HEK293 (cell line): Measurements from ENCODE around the gene ZNF394.
A peak's percentile ranks its signal among the peaks of the same experiment; 100 is the strongest.

Experiments used
- GLI2 ChIP-seq: fragments of 450-650 bp; formaldehyde crosslinking; IDR thresholded peaks from 2 replicates; pipeline ENCODE4; 2017; ENCODE audit warnings: missing biosample characterization, missing genetic modification characterization, low read depth, borderline replicate concordance
- OVOL3 ChIP-seq: fragments of 450-650 bp; formaldehyde crosslinking; IDR thresholded peaks from 2 replicates; pipeline ENCODE4 v1.5.1; 2016; ENCODE audit warnings: missing biosample characterization, missing genetic modification characterization
- RBAK ChIP-seq: fragments of 450-650 bp; formaldehyde crosslinking; IDR thresholded peaks from 2 replicates; pipeline ENCODE4 v1.5.1; 2016; ENCODE audit warnings: missing biosample characterization, missing genetic modification characterization
- YY1 ChIP-seq: fragments of 450-650 bp; formaldehyde crosslinking; IDR thresholded peaks from 2 replicates; pipeline ENCODE4 v1.5.1; 2018; ENCODE audit warnings: missing biosample characterization, missing genetic modification characterization
- ZBTB7A ChIP-seq: fragments of 450-650 bp; formaldehyde crosslinking; IDR thresholded peaks from 2 replicates; pipeline ENCODE4 v1.5.1; 2016; ENCODE audit warnings: low read depth, missing biosample characterization, missing genetic modification characterization
- ZNF132 ChIP-seq: fragments of 450-650 bp; formaldehyde crosslinking; IDR thresholded peaks from 2 replicates; pipeline ENCODE4 v1.5.1; 2017; ENCODE audit warnings: missing biosample characterization, missing genetic modification characterization, borderline replicate concordance
- ZNF146 ChIP-seq: fragments of 450-650 bp; formaldehyde crosslinking; IDR thresholded peaks from 2 replicates; pipeline ENCODE4 v1.5.1; 2016; ENCODE audit warnings: missing biosample characterization, missing genetic modification characterization
- ZNF155 ChIP-seq: fragments of 450-650 bp; formaldehyde crosslinking; IDR thresholded peaks from 2 replicates; pipeline ENCODE4 v1.5.1; 2016; ENCODE audit warnings: missing biosample characterization, missing genetic modification characterization
- ZNF157 ChIP-seq: fragments of 450-650 bp; formaldehyde crosslinking; IDR thresholded peaks from 2 replicates; pipeline ENCODE4 v1.5.1; 2016; ENCODE audit warnings: missing biosample characterization, missing genetic modification characterization
- ZNF214 ChIP-seq: fragments of 450-650 bp; formaldehyde crosslinking; IDR thresholded peaks from 2 replicates; pipeline ENCODE4 v1.5.1; 2017; ENCODE audit warnings: missing biosample characterization, mild to moderate bottlenecking, missing genetic modification characterization, borderline replicate concordance
- ZNF23 ChIP-seq: fragments of 450-650 bp; formaldehyde crosslinking; IDR thresholded peaks from 2 replicates; pipeline ENCODE4 v1.5.1; 2016; ENCODE audit warnings: missing biosample characterization, missing genetic modification characterization, borderline replicate concordance
- ZNF239 ChIP-seq: fragments of 450-650 bp; formaldehyde crosslinking; IDR thresholded peaks from 2 replicates; pipeline ENCODE4 v1.5.1; 2016; ENCODE audit warnings: missing biosample characterization, missing genetic modification characterization
- ZNF24 ChIP-seq: fragments of 450-650 bp; formaldehyde crosslinking; IDR thresholded peaks from 2 replicates; pipeline ENCODE4 v1.5.1; 2016; ENCODE audit warnings: missing biosample characterization, missing genetic modification characterization
- ZNF302 ChIP-seq: fragments of 450-650 bp; formaldehyde crosslinking; IDR thresholded peaks from 2 replicates; pipeline ENCODE4 v1.5.1; 2016; ENCODE audit warnings: missing biosample characterization, missing genetic modification characterization, low read depth
- ZNF311 ChIP-seq: fragments of 450-650 bp; formaldehyde crosslinking; IDR thresholded peaks from 2 replicates; pipeline ENCODE4 v1.5.1; 2017; ENCODE audit warnings: missing biosample characterization, missing genetic modification characterization, borderline replicate concordance
- ZNF350 ChIP-seq: fragments of 450-650 bp; formaldehyde crosslinking; IDR thresholded peaks from 2 replicates; pipeline ENCODE4 v1.5.0; 2017; ENCODE audit warnings: missing biosample characterization, mild to moderate bottlenecking, missing genetic modification characterization
- ZNF404 ChIP-seq: fragments of 450-650 bp; formaldehyde crosslinking; IDR thresholded peaks from 2 replicates; pipeline ENCODE4 v1.5.1; 2017; ENCODE audit warnings: missing biosample characterization, missing genetic modification characterization
- ZNF423 ChIP-seq: fragments of 450-650 bp; formaldehyde crosslinking; IDR thresholded peaks from 2 replicates; pipeline ENCODE4 v1.5.1; 2016; ENCODE audit warnings: missing biosample characterization, missing genetic modification characterization
- ZNF514 ChIP-seq: fragments of 450-650 bp; formaldehyde crosslinking; IDR thresholded peaks from 2 replicates; pipeline ENCODE4 v1.5.1; 2016; ENCODE audit warnings: missing biosample characterization, missing genetic modification characterization
- ZNF623 ChIP-seq: fragments of 450-650 bp; formaldehyde crosslinking; IDR thresholded peaks from 2 replicates; pipeline ENCODE4 v1.5.1; 2016; ENCODE audit warnings: missing biosample characterization, missing genetic modification characterization
- ZNF707 ChIP-seq: fragments of 450-650 bp; formaldehyde crosslinking; IDR thresholded peaks from 2 replicates; pipeline ENCODE4 v1.5.1; 2016; ENCODE audit warnings: missing biosample characterization, missing genetic modification characterization
- ZNF776 ChIP-seq: fragments of 450-650 bp; formaldehyde crosslinking; IDR thresholded peaks from 2 replicates; pipeline ENCODE4 v1.5.0; 2017; ENCODE audit warnings: missing biosample characterization, missing genetic modification characterization, borderline replicate concordance
- ZNF843 ChIP-seq: fragments of 450-650 bp; formaldehyde crosslinking; IDR thresholded peaks from 2 replicates; pipeline ENCODE4 v1.5.1; 2016; ENCODE audit warnings: missing biosample characterization, missing genetic modification characterization
- ZSCAN16 ChIP-seq: fragments of 450-650 bp; formaldehyde crosslinking; IDR thresholded peaks from 2 replicates; pipeline ENCODE4 v1.5.1; 2016; ENCODE audit warnings: missing biosample characterization, missing genetic modification characterization
- TF ChIP-seq, protein P1 (sequence below): fragments of 450-650 bp; formaldehyde crosslinking; IDR thresholded peaks from 2 replicates; pipeline ENCODE4 v1.5.1; 2017; ENCODE audit warnings: missing biosample characterization, missing genetic modification characterization
- TF ChIP-seq, protein P2 (sequence below): fragments of 450-650 bp; formaldehyde crosslinking; IDR thresholded peaks from 2 replicates; pipeline ENCODE4 v1.5.1; 2017; ENCODE audit warnings: missing biosample characterization, missing genetic modification characterization
- TF ChIP-seq, protein P3 (sequence below): fragments of 450-650 bp; formaldehyde crosslinking; IDR thresholded peaks from 2 replicates; pipeline ENCODE4 v1.5.1; 2016; ENCODE audit warnings: missing biosample characterization, missing genetic modification characterization
- TF ChIP-seq, protein P4 (sequence below): fragments of 450-650 bp; formaldehyde crosslinking; IDR thresholded peaks from 2 replicates; pipeline ENCODE4 v1.5.1; 2016; ENCODE audit warnings: missing biosample characterization, missing genetic modification characterization
- TF ChIP-seq, protein P5 (sequence below): fragments of 450-650 bp; formaldehyde crosslinking; conservative IDR thresholded peaks from 2 replicates; pipeline ENCODE4 v1.5.1; 2016; ENCODE audit warnings: low read depth, missing biosample characterization, missing genetic modification characterization

The ZNF394 gene

DNA sequence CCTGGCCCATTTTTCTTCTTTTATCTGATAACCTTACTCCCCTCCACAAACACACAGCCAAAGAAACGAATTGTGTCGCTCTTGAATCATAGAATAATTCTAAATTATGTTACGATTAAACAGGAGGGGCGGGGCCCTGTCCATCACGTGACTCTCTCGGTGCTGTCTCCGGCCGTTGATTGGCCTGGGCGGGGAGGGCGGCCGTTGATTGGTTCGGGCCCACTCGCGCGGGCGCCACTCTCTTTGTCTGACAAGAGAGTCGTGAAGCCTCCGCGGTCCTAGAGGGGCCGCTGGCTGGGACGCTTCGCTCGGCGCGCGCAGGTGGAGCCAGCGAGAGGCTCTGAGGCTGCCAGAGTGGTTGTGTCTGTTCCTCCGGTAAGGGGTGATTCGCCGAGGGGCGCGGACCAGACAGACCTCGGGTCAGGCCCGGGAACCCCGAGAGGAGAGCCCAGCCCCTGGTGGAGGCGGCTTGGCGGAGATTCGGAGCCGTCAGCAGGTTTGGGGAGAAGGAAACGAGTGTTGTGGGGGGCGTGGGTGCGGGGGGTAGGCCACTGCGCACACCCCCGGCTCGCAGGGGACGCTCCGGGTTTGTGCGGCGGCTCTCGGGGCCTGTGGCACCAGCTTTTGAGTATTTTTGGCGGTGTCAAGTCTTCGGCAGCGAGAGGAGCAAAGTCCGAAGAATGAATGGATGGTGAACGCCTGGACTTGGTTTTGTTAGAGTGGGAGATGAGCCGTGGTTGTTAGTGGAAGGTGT is 27.3 kb downstream of the ZNF394 start, which contains the start of gene ZNF789 (continued):
- no peak for TF ChIP-seq ZNF514 (tag by site-specific recombination)
- TF ChIP-seq ZNF24 (tag by site-specific recombination): no peak; the same call in 1 of the 2 replicates
- TF ChIP-seq ZNF350 (tag by site-specific recombination): no peak
- TF ChIP-seq YY1 (tag by site-specific recombination): peak; percentile 55; the same call in 1 of the 2 replicates
- TF ChIP-seq, protein P1, sequence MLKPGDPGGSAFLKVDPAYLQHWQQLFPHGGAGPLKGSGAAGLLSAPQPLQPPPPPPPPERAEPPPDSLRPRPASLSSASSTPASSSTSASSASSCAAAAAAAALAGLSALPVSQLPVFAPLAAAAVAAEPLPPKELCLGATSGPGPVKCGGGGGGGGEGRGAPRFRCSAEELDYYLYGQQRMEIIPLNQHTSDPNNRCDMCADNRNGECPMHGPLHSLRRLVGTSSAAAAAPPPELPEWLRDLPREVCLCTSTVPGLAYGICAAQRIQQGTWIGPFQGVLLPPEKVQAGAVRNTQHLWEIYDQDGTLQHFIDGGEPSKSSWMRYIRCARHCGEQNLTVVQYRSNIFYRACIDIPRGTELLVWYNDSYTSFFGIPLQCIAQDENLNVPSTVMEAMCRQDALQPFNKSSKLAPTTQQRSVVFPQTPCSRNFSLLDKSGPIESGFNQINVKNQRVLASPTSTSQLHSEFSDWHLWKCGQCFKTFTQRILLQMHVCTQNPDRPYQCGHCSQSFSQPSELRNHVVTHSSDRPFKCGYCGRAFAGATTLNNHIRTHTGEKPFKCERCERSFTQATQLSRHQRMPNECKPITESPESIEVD: peak; percentile 47; the same call in 1 of the 2 replicates
- TF ChIP-seq ZNF776 (tag by site-specific recombination): no peak
- TF ChIP-seq ZNF23 (tag by site-specific recombination): no peak
- no peak for TF ChIP-seq ZNF146 (tag by site-specific recombination)
- TF ChIP-seq, protein P2, sequence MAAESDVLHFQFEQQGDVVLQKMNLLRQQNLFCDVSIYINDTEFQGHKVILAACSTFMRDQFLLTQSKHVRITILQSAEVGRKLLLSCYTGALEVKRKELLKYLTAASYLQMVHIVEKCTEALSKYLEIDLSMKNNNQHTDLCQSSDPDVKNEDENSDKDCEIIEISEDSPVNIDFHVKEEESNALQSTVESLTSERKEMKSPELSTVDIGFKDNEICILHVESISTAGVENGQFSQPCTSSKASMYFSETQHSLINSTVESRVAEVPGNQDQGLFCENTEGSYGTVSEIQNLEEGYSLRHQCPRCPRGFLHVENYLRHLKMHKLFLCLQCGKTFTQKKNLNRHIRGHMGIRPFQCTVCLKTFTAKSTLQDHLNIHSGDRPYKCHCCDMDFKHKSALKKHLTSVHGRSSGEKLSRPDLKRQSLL (tag by site-specific recombination): no peak
- TF ChIP-seq ZNF214 (tag by site-specific recombination): no peak
- TF ChIP-seq ZNF155 (tag by site-specific recombination): no peak
- TF ChIP-seq, protein P3, sequence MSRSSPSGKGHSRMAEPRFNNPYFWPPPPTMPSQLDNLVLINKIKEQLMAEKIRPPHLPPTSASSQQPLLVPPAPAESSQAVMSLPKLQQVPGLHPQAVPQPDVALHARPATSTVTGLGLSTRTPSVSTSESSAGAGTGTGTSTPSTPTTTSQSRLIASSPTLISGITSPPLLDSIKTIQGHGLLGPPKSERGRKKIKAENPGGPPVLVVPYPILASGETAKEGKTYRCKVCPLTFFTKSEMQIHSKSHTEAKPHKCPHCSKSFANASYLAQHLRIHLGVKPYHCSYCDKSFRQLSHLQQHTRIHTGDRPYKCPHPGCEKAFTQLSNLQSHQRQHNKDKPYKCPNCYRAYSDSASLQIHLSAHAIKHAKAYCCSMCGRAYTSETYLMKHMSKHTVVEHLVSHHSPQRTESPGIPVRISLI (tag by site-specific recombination): no peak
- TF ChIP-seq ZNF157 (tag by site-specific recombination): no peak
- TF ChIP-seq OVOL3 (tag by site-specific recombination): no peak
- 0 out of 2 replicates have a peak, but pooled peaks have one; percentile 66 for TF ChIP-seq ZSCAN16 (tag by site-specific recombination)
- TF ChIP-seq, protein P4, sequence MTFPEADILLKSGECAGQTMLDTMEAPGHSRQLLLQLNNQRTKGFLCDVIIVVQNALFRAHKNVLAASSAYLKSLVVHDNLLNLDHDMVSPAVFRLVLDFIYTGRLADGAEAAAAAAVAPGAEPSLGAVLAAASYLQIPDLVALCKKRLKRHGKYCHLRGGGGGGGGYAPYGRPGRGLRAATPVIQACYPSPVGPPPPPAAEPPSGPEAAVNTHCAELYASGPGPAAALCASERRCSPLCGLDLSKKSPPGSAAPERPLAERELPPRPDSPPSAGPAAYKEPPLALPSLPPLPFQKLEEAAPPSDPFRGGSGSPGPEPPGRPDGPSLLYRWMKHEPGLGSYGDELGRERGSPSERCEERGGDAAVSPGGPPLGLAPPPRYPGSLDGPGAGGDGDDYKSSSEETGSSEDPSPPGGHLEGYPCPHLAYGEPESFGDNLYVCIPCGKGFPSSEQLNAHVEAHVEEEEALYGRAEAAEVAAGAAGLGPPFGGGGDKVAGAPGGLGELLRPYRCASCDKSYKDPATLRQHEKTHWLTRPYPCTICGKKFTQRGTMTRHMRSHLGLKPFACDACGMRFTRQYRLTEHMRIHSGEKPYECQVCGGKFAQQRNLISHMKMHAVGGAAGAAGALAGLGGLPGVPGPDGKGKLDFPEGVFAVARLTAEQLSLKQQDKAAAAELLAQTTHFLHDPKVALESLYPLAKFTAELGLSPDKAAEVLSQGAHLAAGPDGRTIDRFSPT (tag by site-specific recombination): no peak
- no peak for TF ChIP-seq ZNF843 (tag by site-specific recombination)
- no peak for TF ChIP-seq ZNF132 (tag by site-specific recombination)
- no peak for TF ChIP-seq ZNF311 (tag by site-specific recombination)
- TF ChIP-seq ZNF423 (tag by site-specific recombination): no peak
- peak; percentile 68; the same call in 1 of the 2 replicates for TF ChIP-seq ZNF239 (tag by site-specific recombination)
- TF ChIP-seq ZNF404 (tag by site-specific recombination): no peak
- TF ChIP-seq, protein P5, sequence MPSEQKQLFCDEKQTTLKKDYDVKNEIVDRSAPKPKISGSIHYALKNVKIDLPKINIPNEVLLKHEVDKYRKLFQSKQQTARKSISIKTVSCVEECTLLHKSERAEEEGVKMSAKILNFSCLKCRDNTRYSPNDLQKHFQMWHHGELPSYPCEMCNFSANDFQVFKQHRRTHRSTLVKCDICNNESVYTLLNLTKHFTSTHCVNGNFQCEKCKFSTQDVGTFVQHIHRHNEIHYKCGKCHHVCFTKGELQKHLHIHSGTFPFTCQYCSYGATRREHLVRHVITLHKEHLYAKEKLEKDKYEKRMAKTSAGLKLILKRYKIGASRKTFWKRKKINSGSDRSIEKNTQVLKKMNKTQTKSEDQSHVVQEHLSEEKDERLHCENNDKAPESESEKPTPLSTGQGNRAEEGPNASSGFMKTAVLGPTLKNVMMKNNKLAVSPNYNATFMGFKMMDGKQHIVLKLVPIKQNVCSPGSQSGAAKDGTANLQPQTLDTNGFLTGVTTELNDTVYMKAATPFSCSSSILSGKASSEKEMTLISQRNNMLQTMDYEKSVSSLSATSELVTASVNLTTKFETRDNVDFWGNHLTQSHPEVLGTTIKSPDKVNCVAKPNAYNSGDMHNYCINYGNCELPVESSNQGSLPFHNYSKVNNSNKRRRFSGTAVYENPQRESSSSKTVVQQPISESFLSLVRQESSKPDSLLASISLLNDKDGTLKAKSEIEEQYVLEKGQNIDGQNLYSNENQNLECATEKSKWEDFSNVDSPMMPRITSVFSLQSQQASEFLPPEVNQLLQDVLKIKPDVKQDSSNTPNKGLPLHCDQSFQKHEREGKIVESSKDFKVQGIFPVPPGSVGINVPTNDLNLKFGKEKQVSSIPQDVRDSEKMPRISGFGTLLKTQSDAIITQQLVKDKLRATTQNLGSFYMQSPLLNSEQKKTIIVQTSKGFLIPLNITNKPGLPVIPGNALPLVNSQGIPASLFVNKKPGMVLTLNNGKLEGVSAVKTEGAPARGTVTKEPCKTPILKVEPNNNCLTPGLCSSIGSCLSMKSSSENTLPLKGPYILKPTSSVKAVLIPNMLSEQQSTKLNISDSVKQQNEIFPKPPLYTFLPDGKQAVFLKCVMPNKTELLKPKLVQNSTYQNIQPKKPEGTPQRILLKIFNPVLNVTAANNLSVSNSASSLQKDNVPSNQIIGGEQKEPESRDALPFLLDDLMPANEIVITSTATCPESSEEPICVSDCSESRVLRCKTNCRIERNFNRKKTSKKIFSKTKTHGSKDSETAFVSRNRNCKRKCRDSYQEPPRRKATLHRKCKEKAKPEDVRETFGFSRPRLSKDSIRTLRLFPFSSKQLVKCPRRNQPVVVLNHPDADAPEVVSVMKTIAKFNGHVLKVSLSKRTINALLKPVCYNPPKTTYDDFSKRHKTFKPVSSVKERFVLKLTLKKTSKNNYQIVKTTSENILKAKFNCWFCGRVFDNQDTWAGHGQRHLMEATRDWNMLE: peak; percentile 33; the same call in 1 of the 2 replicates
- no peak for TF ChIP-seq GLI2 (tag by site-specific recombination)
- TF ChIP-seq ZNF707 (tag by site-specific recombination): no peak
- TF ChIP-seq ZNF623 (tag by site-specific recombination): peak; percentile 35; the same call in 1 of the 2 replicates
- TF ChIP-seq ZNF302 (tag by site-specific recombination): no peak
- no peak for TF ChIP-seq RBAK (tag by site-specific recombination)
- TF ChIP-seq ZBTB7A (tag by site-specific recombination): peak; percentile 55; the same call in 1 of the 2 replicates
